HepG2 (cell line): ENCODE data around the gene THSD8. TPM values are rescaled to one million over a fixed set of nuclear protein-coding genes. Genes with fewer than 3 reads are reported as not detected.
A peak's percentile ranks its signal among the peaks of the same experiment; 100 is the strongest.

ENCODE experiments used
- DZIP1 ChIP-seq: sonication (generic); formaldehyde crosslinking; IDR thresholded peaks from 2 replicates; pipeline ENCODE4 v1.5.0; 2020; ENCODE audit warnings: mild to moderate bottlenecking, missing genetic modification reagents
- ELF3 ChIP-seq: IDR thresholded peaks from 2 replicates; pipeline ENCODE4 v1.6.1; 2016; ENCODE audit warnings: missing genetic modification reagents, missing compliant biosample characterization
- FOXC1 ChIP-seq: sonication (generic); formaldehyde crosslinking; IDR thresholded peaks from 2 replicates; pipeline ENCODE4 v1.8.0; 2022; ENCODE audit warnings: mild to moderate bottlenecking, missing genetic modification reagents, borderline replicate concordance
- HDAC1 ChIP-seq: sonication (generic); formaldehyde crosslinking; IDR thresholded peaks from 2 replicates; pipeline ENCODE4 v1.5.1; 2020; ENCODE audit warnings: mild to moderate bottlenecking, missing genetic modification reagents
- KDM2A ChIP-seq: sonication (generic); formaldehyde crosslinking; IDR thresholded peaks from 2 replicates; pipeline ENCODE4 v1.4.0; 2020; ENCODE audit warnings: low read depth, missing genetic modification reagents, borderline replicate concordance
- KIAA2018 ChIP-seq: sonication (generic); formaldehyde crosslinking; IDR thresholded peaks from 2 replicates; pipeline ENCODE4 v1.5.0; 2020; ENCODE audit warnings: mild to moderate bottlenecking, missing genetic modification reagents, borderline replicate concordance
- MED1 ChIP-seq: sonication (generic); formaldehyde crosslinking; IDR thresholded peaks from 2 replicates; pipeline ENCODE4 v1.4.0; 2020; ENCODE audit warnings: missing genetic modification reagents
- MTA1 ChIP-seq: sonication (generic); formaldehyde crosslinking; IDR thresholded peaks from 2 replicates; pipeline ENCODE4 v1.4.0; 2020; ENCODE audit warnings: missing genetic modification reagents, mild to moderate bottlenecking, borderline replicate concordance
- YEATS4 ChIP-seq: sonication (generic); formaldehyde crosslinking; IDR thresholded peaks from 2 replicates; pipeline ENCODE4 v1.4.0; 2020; ENCODE audit warnings: missing genetic modification reagents, borderline replicate concordance
- YY1 ChIP-seq: IDR thresholded peaks from 2 replicates; pipeline ENCODE4 v1.6.1; 2011; ENCODE audit warnings: low read length, low read depth, moderate library complexity, mild to moderate bottlenecking; ENCODE audit not compliant: insufficient read depth, insufficient replicate concordance
- ZBTB7A ChIP-seq: sonication (generic); formaldehyde crosslinking; IDR thresholded peaks from 2 replicates; pipeline ENCODE4 v1.8.0; 2022; ENCODE audit warnings: mild to moderate bottlenecking, missing genetic modification reagents
- ZNF17 ChIP-seq: sonication (generic); formaldehyde crosslinking; IDR thresholded peaks from 2 replicates; pipeline ENCODE4 v1.5.0; 2020; ENCODE audit warnings: mild to moderate bottlenecking, missing genetic modification reagents
- ZNF235 ChIP-seq: sonication (generic); formaldehyde crosslinking; IDR thresholded peaks from 2 replicates; pipeline ENCODE4 v1.8.1; 2023; ENCODE audit warnings: mild to moderate bottlenecking, missing genetic modification reagents, borderline replicate concordance
- ZNF572 ChIP-seq: sonication (generic); formaldehyde crosslinking; IDR thresholded peaks from 2 replicates; pipeline ENCODE4 v1.5.1; 2020; ENCODE audit warnings: mild to moderate bottlenecking, missing genetic modification reagents
- ZNF703 ChIP-seq: sonication (generic); formaldehyde crosslinking; IDR thresholded peaks from 2 replicates; pipeline ENCODE4 v1.5.1; 2020; ENCODE audit warnings: missing genetic modification reagents, mild to moderate bottlenecking, moderate library complexity, borderline replicate concordance
- ZNF724P ChIP-seq: sonication (generic); formaldehyde crosslinking; IDR thresholded peaks from 2 replicates; pipeline ENCODE4 v1.8.0; 2022; ENCODE audit warnings: missing genetic modification reagents, borderline replicate concordance
- polyA plus RNA-seq, 8 experiments: library from polyadenylated mRNA; depleted of rRNA in 3 of 8; stranded (reverse) in 7 of 8; unstranded in 1 of 8; fragments of >200 nt; fragmentation: Illumina TruSeq in 4 of 8; extraction: Trizol in 4 of 8; gene quantifications; 2 replicates each; pipeline versions ENCODE4 v1.2.1 to v1.2.3, GENCODE V29; 2011 to 2016; ENCODE audit warnings: low read depth in 4 of 8, missing spikeins in 1 of 8, mixed read lengths in 1 of 8; ENCODE audit not compliant: insufficient read depth in 1 of 8
- total RNA-seq, 5 experiments: library from RNA; depleted of rRNA; stranded (reverse); fragments of >200 nt; fragmentation: Illumina TruSeq; extraction: Trizol; gene quantifications; 2 replicates each; pipeline ENCODE4 v1.2.3, GENCODE V29; 2016; ENCODE audit warnings: low read depth in 1 of 5

Gene THSD8
- total and polyA plus RNA-seq, 2 of the 13 experiments (the other 11 are each of a cell fraction or from before 2014, with no cell fraction given) = 4.8 to 14.9 TPM

- TF ChIP-seq KIAA2018 (CRISPR knock-in tag) = no peak
- no peak for TF ChIP-seq ZNF724P (CRISPR knock-in tag)
- no peak for TF ChIP-seq ZNF572
- TF ChIP-seq YY1 = peak; percentile 40
- no peak for TF ChIP-seq ZNF703 (CRISPR knock-in tag)
- TF ChIP-seq KDM2A = peak; percentile 12; the same call in 1 of the 2 replicates
- no peak for TF ChIP-seq FOXC1 (CRISPR knock-in tag)
- TF ChIP-seq ZNF17 (CRISPR knock-in tag) = no peak
- peak; percentile 31; the same call in 1 of the 2 replicates for TF ChIP-seq HDAC1 (CRISPR knock-in tag)
- TF ChIP-seq DZIP1 (CRISPR knock-in tag) = no peak; the same call in 1 of the 2 replicates
- no peak; the same call in 1 of the 2 replicates for TF ChIP-seq MED1
- peak; percentile 61 for TF ChIP-seq YEATS4 (CRISPR knock-in tag)
- TF ChIP-seq ZNF235 (CRISPR knock-in tag) = 0 out of 2 replicates have a peak, but pooled peaks have one; percentile 53
- peak; percentile 24; the same call in 1 of the 2 replicates for TF ChIP-seq ELF3 (CRISPR knock-in tag)
- 0 out of 2 replicates have a peak, but pooled peaks have one; percentile 42 for TF ChIP-seq ZBTB7A (CRISPR knock-in tag)
- peak; percentile 37; the same call in 1 of the 2 replicates for TF ChIP-seq MTA1 (CRISPR knock-in tag)
These were observed 23.6 kb upstream of the THSD8 start (continued) for GRCh38 chr19:12778017-12778904.
